Endodermal cell (in vitro differentiated cells): Measurements from ENCODE around the gene CEMIP2. TPM values are rescaled to one million over a fixed set of nuclear protein-coding genes. Genes with fewer than 3 reads are reported as not detected.

ENCODE experiments used
- DNase-seq: peaks from one replicate; pipeline ENCODE4 v3.0.0-alpha.2; 2017
- H3K27ac ChIP-seq: 2 replicates; pipeline ENCODE4 v1.5.1; 2013; ENCODE audit warnings: mild to moderate bottlenecking, low read depth, low read length, moderate library complexity
- H3K27me3 ChIP-seq: 2 replicates; pipeline ENCODE4 v1.6.1; 2013; ENCODE audit warnings: mild to moderate bottlenecking, low read length, moderate library complexity; ENCODE audit not compliant: insufficient read depth, control insufficient read depth, poor library complexity, severe bottlenecking
- H3K36me3 ChIP-seq: 2 replicates; pipeline ENCODE4 v1.7.0; 2013; ENCODE audit warnings: mild to moderate bottlenecking, low read length, moderate library complexity; ENCODE audit not compliant: control insufficient read depth, insufficient read depth
- H3K4me1 ChIP-seq: one replicate; pipeline ENCODE4 v1.7.0; 2013; ENCODE audit warnings: low read length; ENCODE audit not compliant: control insufficient read depth, insufficient read depth
- H3K4me3 ChIP-seq: 2 replicates; pipeline ENCODE4 v1.5.1; 2013; ENCODE audit warnings: mild to moderate bottlenecking, low read length, moderate library complexity
- H3K9ac ChIP-seq: 2 replicates; pipeline ENCODE4 v1.6.1; 2013; ENCODE audit warnings: mild to moderate bottlenecking, low read length, moderate library complexity; ENCODE audit not compliant: poor library complexity, severe bottlenecking; ENCODE audit errors: extremely low read depth
- H3K9me3 ChIP-seq: 2 replicates; pipeline ENCODE4 v1.6.1; 2013; ENCODE audit warnings: mild to moderate bottlenecking, low read length, moderate library complexity; ENCODE audit not compliant: control insufficient read depth
- H3K27ac Mint-ChIP-seq: 2 replicates; pipeline ENCODE4 v1.8.0; 2020; ENCODE audit warnings: mixed read lengths
- H3K27me3 Mint-ChIP-seq: 2 replicates; pipeline ENCODE4 v1.8.0; 2021; ENCODE audit warnings: mild to moderate bottlenecking, mixed read lengths; ENCODE audit not compliant: insufficient read depth
- H3K36me3 Mint-ChIP-seq: 2 replicates; pipeline ENCODE4 v1.8.0; 2020; ENCODE audit warnings: low read depth, mixed read lengths
- H3K4me1 Mint-ChIP-seq: 2 replicates; pipeline ENCODE4 v1.8.0; 2020; ENCODE audit warnings: mixed read lengths
- H3K4me3 Mint-ChIP-seq: 2 replicates; pipeline ENCODE4 v1.8.0; 2020; ENCODE audit warnings: mild to moderate bottlenecking, moderate library complexity, mixed read lengths
- H3K9me3 Mint-ChIP-seq: 2 replicates; pipeline ENCODE4 v1.8.0; 2020; ENCODE audit warnings: mild to moderate bottlenecking, mixed read lengths
- WGBS, 2 experiments: methylation state at CpG; one replicate each; pipeline versions ENCODE4 v1.1.5 to v1.1.7; 2013; ENCODE audit warnings: missing lambda C conversion rate in 2 of 2, mixed read lengths in 1 of 2; ENCODE audit not compliant: insufficient coverage in 1 of 2, insufficient read length in 1 of 2; 5-methylcytosine and 5-hydroxymethylcytosine counted together
- total RNA-seq, 2 donors: library from RNA; stranded (reverse); fragmentation: NEBNext Ultra II Directional in 1 of 2; extraction: Animal tissue kit (Norgen Biotek cat#: 25700) in 1 of 2; gene quantifications; 2 replicates in 1 of 2; 3 replicates in 1 of 2; pipeline ENCODE4 v1.2.1, GENCODE V29; 2021
- TF ChIP-seq, protein P1 (sequence below): fragments of 200-600 bp; sonication (generic); conservative IDR thresholded peaks from 2 replicates; pipeline ENCODE4 v1.5.0; 2021; ENCODE audit warnings: antibody characterized with exemption, mild to moderate bottlenecking

Gene CEMIP2
- total RNA-seq, 2 donors from 2014 or later: 57.9 to 70.1 TPM

DNA sequence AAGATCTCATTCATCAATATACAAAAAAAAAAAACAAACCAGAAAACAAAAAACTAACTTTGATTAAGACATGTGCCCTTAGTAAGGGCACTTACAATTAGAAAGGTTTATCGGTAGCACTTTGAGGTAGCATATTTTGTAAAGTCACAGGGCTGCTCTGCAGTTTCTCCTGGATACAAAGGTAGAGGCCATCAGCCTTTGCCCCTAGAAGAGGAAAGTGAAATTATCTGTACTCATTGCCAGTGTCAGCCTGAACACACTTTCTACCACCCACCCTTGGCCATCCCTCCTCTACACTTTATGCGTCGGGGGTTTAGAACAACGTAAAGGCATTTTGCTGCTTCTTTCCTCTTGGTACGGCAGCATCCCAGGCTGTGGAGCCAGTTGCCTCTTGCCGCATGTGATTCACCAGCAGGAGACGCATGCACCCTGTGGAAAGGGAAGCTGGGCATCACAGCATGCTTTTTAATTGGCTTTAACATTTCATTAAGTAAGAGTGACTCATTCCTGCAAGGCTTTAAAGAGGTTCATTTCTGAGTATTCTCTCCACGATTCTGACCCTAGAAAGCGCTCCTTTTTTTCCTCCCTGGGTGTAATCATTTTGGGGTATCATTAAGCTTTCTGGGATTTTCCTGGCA lies 84.6 kb downstream of the CEMIP2 start:
- Mint-ChIP-seq H3K27ac (peak overlapping the region; percentile 57), H3K27me3 (no peaks in the 10 kb centered on the region), H3K4me3 (no peak overlapping the region), H3K36me3 (peaks cover 31% of the 10 kb centered on the region), H3K4me1 (peaks cover 28% of the 10 kb centered on the region), H3K9me3 (no peaks in the 10 kb centered on the region)
- 84 to 90% methylated on average over 6 to 9 of the region's 9 CpGs for WGBS, 2 experiments
- H3K4me3 ChIP-seq: no peak overlapping the region
- peaks cover 45% of the 10 kb centered on the region for H3K36me3 ChIP-seq
- no peaks in the 10 kb centered on the region for H3K9me3 ChIP-seq
- H3K9ac ChIP-seq: no peak overlapping the region
- TF ChIP-seq, protein P1, sequence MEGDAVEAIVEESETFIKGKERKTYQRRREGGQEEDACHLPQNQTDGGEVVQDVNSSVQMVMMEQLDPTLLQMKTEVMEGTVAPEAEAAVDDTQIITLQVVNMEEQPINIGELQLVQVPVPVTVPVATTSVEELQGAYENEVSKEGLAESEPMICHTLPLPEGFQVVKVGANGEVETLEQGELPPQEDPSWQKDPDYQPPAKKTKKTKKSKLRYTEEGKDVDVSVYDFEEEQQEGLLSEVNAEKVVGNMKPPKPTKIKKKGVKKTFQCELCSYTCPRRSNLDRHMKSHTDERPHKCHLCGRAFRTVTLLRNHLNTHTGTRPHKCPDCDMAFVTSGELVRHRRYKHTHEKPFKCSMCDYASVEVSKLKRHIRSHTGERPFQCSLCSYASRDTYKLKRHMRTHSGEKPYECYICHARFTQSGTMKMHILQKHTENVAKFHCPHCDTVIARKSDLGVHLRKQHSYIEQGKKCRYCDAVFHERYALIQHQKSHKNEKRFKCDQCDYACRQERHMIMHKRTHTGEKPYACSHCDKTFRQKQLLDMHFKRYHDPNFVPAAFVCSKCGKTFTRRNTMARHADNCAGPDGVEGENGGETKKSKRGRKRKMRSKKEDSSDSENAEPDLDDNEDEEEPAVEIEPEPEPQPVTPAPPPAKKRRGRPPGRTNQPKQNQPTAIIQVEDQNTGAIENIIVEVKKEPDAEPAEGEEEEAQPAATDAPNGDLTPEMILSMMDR: peak; percentile 65
- H3K27me3 ChIP-seq: no peaks in the 10 kb centered on the region
- peaks cover 6% of the 10 kb centered on the region for H3K4me1 ChIP-seq
- DNase-seq: peak; percentile 82
- H3K27ac ChIP-seq: peak overlapping the region; percentile 41

DNA sequence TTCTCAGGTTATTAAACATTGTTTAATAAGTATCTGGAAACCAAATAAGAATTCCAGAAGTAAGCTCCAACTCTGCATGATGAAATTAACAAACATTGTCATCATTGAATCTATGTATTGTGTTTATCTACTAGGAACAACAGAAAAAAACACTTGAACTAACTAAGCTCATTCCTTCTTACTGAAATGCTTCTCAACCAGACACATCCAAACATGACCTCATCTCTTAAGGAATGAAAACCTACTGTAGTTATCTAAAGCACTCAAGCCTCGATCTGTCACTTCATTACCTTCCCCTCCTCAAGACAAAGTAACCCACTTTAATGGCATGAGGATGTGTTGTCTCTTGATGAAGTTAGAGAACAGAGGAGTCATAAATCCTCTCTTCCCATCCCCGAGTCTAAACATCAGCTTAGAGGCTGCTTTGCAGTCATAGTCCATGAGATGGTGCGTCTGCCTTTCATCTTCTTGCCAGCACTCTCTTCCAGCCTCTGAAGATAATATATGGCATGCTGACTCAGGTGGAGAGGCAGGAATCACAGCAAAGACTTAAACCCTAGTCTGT lies 86.5 kb downstream of the CEMIP2 start:
- peak overlapping the region; percentile 49 for H3K27ac Mint-ChIP-seq
- DNase-seq: no peak
- H3K4me1 Mint-ChIP-seq: peaks cover 28% of the 10 kb centered on the region
- no peak overlapping the region for H3K4me3 Mint-ChIP-seq
- H3K27me3 Mint-ChIP-seq: no peaks in the 10 kb centered on the region
- Histone ChIP-seq H3K9ac (no peak overlapping the region), H3K4me1 (peaks cover 6% of the 10 kb centered on the region), H3K27ac (peak overlapping the region; percentile 1), H3K36me3 (peaks cover 26% of the 10 kb centered on the region), H3K4me3 (no peak overlapping the region), H3K9me3 (no peaks in the 10 kb centered on the region), H3K27me3 (no peaks in the 10 kb centered on the region)
- H3K36me3 Mint-ChIP-seq: peaks cover 26% of the 10 kb centered on the region
- TF ChIP-seq, protein P1: no peak
- WGBS, 2 experiments: 75 to 80% methylated on average over 3 of the region's 3 CpGs
- H3K9me3 Mint-ChIP-seq: no peaks in the 10 kb centered on the region

DNA sequence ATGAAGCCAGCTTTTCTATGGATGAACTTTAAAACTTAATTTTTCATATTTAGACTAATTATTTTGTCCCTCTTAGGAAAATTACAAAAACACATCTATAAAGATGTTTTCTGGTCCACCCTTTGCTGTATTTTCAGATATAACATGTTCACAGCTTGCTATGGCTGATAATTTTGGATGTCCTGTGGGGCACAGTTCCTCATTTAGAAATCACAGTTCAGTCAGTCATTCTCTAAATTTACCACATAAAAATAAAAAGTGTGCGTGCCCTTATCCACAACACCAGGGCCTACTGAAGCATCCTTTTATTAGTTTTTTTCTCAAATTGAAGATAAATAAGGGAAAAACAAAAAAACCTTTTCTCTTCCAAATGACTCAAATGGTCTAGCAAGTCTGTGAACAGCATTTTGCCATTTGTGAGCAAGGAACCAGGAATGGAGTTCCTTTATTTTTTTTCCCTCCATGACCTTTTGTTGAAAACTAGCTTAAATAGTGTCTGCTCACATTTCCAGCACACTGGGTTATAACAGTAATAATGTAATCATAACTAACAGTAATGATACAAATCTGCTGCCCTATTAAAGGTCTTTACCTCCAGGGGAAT lies 87.1 kb downstream of the CEMIP2 start:
- Mint-ChIP-seq H3K27ac (peak overlapping the region; percentile 49), H3K4me1 (peaks cover 28% of the 10 kb centered on the region), H3K4me3 (no peak overlapping the region), H3K27me3 (no peaks in the 10 kb centered on the region), H3K9me3 (peaks cover 4% of the 10 kb centered on the region), H3K36me3 (peaks cover 27% of the 10 kb centered on the region)
- Histone ChIP-seq H3K27me3 (no peaks in the 10 kb centered on the region), H3K9me3 (peaks cover 2% of the 10 kb centered on the region), H3K27ac (no peak overlapping the region), H3K4me3 (no peak overlapping the region), H3K4me1 (peaks cover 6% of the 10 kb centered on the region), H3K36me3 (peaks cover 22% of the 10 kb centered on the region), H3K9ac (no peak overlapping the region)
- no peak for DNase-seq
- 94% methylated on average over 1 of the region's 1 CpG; no CpG with 5 or more reads in 1 of the 2 experiments for WGBS, 2 experiments
- TF ChIP-seq, protein P1: no peak
